HFF-Myc (cell line): Measurements from ENCODE around the gene NAP1L1.

Experiments used
- DNase-seq: peaks from one replicate; pipeline ENCODE4 v3.0.0-alpha.2; 2011; ENCODE audit warnings: low read depth; ENCODE audit errors: extremely low read depth
- H3K4me3 ChIP-seq: replicated peaks from 2 replicates; pipeline ENCODE4 v1.5.1; 2011; ENCODE audit warnings: low read depth, mild to moderate bottlenecking, control low read depth, low read length
- TF ChIP-seq, protein P1 (sequence below): IDR thresholded peaks from 2 replicates; pipeline ENCODE4 v1.5.1; 2012; ENCODE audit warnings: mild to moderate bottlenecking, low read depth, low read length, control low read depth; ENCODE audit errors: missing control alignments

The NAP1L1 gene

DNA sequence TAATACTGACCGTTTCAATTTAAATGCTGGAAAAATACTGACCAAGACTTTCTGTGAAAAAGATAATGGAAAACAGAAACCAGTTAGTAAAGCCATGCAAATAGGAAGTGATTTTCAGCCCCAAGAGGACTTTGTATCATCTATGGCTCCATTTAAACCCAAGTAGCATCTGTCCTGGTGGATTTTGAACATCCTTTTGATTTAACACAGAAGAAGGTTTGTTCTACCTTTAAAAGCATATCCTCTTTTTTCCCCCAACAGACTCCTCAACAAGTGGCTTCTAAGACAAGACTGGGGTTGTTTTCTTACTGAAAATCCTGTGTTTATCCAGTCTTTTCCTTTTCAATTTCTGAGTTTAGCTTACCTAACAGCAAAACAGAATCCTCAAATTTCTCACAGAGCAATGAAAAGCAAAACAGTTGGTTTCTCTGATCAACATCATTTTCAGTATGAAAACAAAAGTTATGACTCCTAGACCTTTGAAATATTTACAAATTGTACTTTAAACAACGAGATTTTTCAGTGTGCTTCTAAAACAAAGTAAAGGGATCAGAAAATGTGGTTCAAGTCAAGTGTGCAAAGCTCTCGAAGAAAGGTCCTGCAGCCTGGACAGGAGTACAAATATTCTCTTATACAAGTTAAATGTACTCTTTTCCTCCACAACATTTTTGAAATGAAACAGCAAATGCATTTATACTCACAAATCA is 55.8 kb downstream of the NAP1L1 start:
- peak overlapping the region; percentile 95 for H3K4me3 ChIP-seq
- DNase-seq: no peak
- TF ChIP-seq, protein P1, sequence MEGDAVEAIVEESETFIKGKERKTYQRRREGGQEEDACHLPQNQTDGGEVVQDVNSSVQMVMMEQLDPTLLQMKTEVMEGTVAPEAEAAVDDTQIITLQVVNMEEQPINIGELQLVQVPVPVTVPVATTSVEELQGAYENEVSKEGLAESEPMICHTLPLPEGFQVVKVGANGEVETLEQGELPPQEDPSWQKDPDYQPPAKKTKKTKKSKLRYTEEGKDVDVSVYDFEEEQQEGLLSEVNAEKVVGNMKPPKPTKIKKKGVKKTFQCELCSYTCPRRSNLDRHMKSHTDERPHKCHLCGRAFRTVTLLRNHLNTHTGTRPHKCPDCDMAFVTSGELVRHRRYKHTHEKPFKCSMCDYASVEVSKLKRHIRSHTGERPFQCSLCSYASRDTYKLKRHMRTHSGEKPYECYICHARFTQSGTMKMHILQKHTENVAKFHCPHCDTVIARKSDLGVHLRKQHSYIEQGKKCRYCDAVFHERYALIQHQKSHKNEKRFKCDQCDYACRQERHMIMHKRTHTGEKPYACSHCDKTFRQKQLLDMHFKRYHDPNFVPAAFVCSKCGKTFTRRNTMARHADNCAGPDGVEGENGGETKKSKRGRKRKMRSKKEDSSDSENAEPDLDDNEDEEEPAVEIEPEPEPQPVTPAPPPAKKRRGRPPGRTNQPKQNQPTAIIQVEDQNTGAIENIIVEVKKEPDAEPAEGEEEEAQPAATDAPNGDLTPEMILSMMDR: no peak

DNA sequence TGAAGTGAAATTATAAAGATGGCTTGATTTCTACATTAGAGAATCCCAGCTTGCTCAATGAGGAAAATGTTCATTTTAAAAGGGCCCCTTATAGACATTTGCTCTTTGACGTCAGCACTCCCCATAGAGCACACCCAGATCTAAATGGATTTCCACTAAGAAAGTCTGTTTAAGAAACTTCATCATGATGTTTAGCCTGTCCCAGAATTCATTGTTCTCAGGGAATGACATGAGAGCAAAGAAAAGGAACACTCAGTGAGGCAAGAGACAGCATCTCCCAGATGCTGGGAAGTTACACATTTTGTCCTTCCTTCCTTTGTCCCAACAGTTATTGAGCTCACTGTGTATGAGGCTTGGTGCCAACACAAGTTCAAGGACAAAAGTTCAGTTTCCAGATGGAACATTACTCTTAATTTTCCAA is 57.8 kb downstream of the NAP1L1 start:
- H3K4me3 ChIP-seq: peak overlapping the region; percentile 95; the same call in 1 of the 2 replicates
- TF ChIP-seq, protein P1: no peak
- no peak for DNase-seq

- no peak overlapping the region for H3K4me3 ChIP-seq
- no peak for DNase-seq
- TF ChIP-seq, protein P1: no peak
Measured at GRCh38 chr12:76025601-76026575, 58.6 kb downstream of the NAP1L1 start.

- H3K4me3 ChIP-seq: no peak overlapping the region
- TF ChIP-seq, protein P1: no peak
- no peak for DNase-seq
Measured at GRCh38 chr12:76024942-76025600, 59.4 kb downstream of the NAP1L1 start.

DNA sequence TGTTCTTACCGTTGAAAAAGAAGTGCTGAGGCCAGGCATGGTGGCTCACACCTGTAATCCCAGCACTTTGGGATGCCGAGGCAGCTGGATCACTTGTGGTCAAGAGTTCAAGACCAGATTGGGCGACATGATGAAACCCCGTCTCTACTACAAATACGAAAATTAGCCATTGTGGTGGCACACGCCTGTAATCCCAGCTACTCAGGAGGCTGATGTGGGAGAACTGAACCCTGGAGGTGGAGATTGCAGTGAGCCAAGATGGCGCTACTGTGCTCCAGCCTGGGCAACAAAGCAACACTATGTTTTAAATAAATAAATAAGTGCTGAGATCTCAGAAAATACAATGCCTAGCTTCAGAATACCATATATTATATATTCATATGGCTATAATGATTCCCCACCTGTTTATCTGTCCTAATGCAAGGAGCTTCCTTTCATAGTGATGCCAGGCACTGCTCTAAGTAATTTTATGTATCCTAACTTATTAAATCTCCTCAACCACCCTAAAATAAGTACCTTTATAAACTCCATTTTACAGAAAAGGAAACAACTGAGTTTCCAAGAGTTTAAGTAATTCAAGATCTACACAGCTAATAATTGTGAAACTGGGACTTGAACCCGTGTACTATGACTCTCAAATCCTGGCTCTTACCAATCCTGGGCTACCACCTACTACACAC is 60.2 kb downstream of the NAP1L1 start:
- no peak for DNase-seq
- TF ChIP-seq, protein P1: no peak
- no peak overlapping the region for H3K4me3 ChIP-seq

- no peak for DNase-seq
- no peak overlapping the region for H3K4me3 ChIP-seq
- TF ChIP-seq, protein P1: no peak
Measured at GRCh38 chr12:76023069-76023690, 61.3 kb downstream of the NAP1L1 start.
